ENCODE measurements around the gene MB. TPM values are rescaled to one million over a fixed set of nuclear protein-coding genes. Genes with fewer than 3 reads are reported as not detected.

The MB gene
- polyA plus RNA-seq, 1 donor from 2014 or later: 0.51 TPM

DNA sequence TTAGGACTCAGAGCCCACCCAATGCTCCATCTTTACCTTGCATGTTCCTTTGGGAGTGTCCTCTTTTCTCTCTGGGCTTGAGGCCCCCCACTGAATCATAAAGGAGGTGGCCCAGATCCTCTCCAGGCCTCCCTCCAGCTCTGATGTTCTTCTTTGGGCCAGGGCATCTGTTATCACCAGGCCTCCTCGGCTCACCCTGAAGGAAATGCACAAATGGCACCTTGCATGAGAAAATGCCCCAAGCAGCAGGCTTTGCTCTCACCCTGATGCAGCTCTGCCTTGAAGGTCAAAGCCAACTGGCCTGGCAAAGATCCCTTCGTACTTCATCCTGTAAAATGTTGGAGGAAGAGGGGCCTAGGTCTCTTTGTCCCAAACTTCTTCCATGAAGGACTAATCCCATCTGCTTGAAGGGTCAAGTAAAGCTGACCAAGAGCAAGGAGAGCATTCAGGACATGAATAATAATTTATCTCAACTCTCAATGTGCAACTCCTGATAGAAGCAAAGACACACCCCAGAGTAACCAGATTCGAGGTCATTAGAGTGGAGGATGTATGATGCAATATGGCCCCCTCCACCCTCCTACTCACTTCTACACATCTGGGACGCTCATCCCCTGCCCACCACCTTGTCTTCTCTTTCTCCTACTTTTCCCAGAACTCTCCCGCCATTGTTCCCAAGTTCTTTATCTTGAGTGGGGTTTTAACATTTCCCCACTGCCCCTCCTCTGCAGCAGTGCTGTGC, 40.6 kb upstream of the MB start:
- Histone ChIP-seq H3K27ac (ENCODE audit: low read length) (no peak overlapping the region), H3K9ac (ENCODE audit: low read length) (no peak overlapping the region), H3K4me2 (ENCODE audit: low read length) (no peak overlapping the region), H3K9me2 (ENCODE audit: insufficient read depth, low read length) (no peaks in the 10 kb centered on the region), H3K27me3 (ENCODE audit: insufficient read depth, low read depth, low read length) (no peaks in the 10 kb centered on the region), H3F3A (ENCODE audit: insufficient read depth, low read length, poor library complexity, severe bottlenecking) (no peaks in the 10 kb centered on the region), H2AFZ (ENCODE audit: low read depth, low read length) (no peak overlapping the region), H3K9me3 (ENCODE audit: low read length) (no peaks in the 10 kb centered on the region), H3K4me3 (ENCODE audit: low read length) (no peak overlapping the region), H3K36me3 (ENCODE audit: insufficient read depth, low read length) (no peaks in the 10 kb centered on the region), H4K20me1 (ENCODE audit: insufficient read depth) (no peaks in the 10 kb centered on the region), H3K79me2 (replicated peaks; ENCODE audit: insufficient read depth, low read length) (no peaks in the 10 kb centered on the region)
- TF ChIP-seq RAD21 (conservative IDR thresholded peaks at IDR 0.05) (no peak), EP300 (conservative IDR thresholded peaks at IDR 0.05; ENCODE audit: poor library complexity, severe bottlenecking) (no peak), MXI1 (conservative IDR thresholded peaks at IDR 0.05; ENCODE audit: poor library complexity, severe bottlenecking) (no peak), TAF1 (IDR thresholded peaks at IDR 0.05; ENCODE audit: low read depth) (no peak), SMC3 (conservative IDR thresholded peaks at IDR 0.05; ENCODE audit: poor library complexity) (no peak), EZH2 (IDR thresholded peaks at IDR 0.05; ENCODE audit: borderline replicate concordance, insufficient read depth, low read length, poor library complexity, severe bottlenecking) (no peak), POLR2AphosphoS5 (IDR thresholded peaks at IDR 0.05) (no peak)
- TF ChIP-seq, protein P1, sequence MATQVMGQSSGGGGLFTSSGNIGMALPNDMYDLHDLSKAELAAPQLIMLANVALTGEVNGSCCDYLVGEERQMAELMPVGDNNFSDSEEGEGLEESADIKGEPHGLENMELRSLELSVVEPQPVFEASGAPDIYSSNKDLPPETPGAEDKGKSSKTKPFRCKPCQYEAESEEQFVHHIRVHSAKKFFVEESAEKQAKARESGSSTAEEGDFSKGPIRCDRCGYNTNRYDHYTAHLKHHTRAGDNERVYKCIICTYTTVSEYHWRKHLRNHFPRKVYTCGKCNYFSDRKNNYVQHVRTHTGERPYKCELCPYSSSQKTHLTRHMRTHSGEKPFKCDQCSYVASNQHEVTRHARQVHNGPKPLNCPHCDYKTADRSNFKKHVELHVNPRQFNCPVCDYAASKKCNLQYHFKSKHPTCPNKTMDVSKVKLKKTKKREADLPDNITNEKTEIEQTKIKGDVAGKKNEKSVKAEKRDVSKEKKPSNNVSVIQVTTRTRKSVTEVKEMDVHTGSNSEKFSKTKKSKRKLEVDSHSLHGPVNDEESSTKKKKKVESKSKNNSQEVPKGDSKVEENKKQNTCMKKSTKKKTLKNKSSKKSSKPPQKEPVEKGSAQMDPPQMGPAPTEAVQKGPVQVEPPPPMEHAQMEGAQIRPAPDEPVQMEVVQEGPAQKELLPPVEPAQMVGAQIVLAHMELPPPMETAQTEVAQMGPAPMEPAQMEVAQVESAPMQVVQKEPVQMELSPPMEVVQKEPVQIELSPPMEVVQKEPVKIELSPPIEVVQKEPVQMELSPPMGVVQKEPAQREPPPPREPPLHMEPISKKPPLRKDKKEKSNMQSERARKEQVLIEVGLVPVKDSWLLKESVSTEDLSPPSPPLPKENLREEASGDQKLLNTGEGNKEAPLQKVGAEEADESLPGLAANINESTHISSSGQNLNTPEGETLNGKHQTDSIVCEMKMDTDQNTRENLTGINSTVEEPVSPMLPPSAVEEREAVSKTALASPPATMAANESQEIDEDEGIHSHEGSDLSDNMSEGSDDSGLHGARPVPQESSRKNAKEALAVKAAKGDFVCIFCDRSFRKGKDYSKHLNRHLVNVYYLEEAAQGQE (IDR thresholded peaks at IDR 0.05; ENCODE audit: borderline replicate concordance): no peak
- TF ChIP-seq, protein P2, sequence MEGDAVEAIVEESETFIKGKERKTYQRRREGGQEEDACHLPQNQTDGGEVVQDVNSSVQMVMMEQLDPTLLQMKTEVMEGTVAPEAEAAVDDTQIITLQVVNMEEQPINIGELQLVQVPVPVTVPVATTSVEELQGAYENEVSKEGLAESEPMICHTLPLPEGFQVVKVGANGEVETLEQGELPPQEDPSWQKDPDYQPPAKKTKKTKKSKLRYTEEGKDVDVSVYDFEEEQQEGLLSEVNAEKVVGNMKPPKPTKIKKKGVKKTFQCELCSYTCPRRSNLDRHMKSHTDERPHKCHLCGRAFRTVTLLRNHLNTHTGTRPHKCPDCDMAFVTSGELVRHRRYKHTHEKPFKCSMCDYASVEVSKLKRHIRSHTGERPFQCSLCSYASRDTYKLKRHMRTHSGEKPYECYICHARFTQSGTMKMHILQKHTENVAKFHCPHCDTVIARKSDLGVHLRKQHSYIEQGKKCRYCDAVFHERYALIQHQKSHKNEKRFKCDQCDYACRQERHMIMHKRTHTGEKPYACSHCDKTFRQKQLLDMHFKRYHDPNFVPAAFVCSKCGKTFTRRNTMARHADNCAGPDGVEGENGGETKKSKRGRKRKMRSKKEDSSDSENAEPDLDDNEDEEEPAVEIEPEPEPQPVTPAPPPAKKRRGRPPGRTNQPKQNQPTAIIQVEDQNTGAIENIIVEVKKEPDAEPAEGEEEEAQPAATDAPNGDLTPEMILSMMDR (IDR thresholded peaks at IDR 0.05; ENCODE audit: poor library complexity, severe bottlenecking): no peak

DNA sequence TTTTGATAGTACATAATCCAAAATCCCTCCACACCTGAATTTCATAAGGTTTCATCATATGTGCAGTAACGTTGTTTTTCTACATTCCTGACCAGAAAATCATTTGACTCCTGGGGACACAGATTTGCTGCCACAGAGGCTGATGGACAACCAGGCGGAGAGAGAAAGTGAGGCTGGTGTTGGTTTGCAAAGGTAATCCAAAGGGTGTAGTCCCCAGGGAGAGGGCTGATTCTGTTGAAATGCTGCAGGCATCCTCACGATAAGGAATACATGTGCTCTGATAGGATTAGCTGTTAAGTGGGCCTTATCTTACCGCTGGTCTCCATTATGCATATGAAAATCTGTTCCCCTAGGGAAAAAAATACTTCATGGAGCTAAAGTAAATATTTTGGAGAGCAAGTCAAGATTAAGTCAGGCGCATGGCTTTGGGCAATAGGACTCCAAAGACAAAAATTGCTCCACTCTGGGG, 39.2 kb upstream of the MB start:
- TF ChIP-seq POLR2AphosphoS5 (IDR thresholded peaks at IDR 0.05): no peak
- TF ChIP-seq EZH2 (IDR thresholded peaks at IDR 0.05; ENCODE audit: borderline replicate concordance, insufficient read depth, low read length, poor library complexity, severe bottlenecking): no peak
- TF ChIP-seq SMC3 (conservative IDR thresholded peaks at IDR 0.05; ENCODE audit: poor library complexity): no peak
- TF ChIP-seq MXI1 (conservative IDR thresholded peaks at IDR 0.05; ENCODE audit: poor library complexity, severe bottlenecking): no peak
- TF ChIP-seq EP300 (conservative IDR thresholded peaks at IDR 0.05; ENCODE audit: poor library complexity, severe bottlenecking): no peak
- TF ChIP-seq, protein P1 (IDR thresholded peaks at IDR 0.05; ENCODE audit: borderline replicate concordance): no peak
- no peak for TF ChIP-seq RAD21 (conservative IDR thresholded peaks at IDR 0.05)
- TF ChIP-seq TAF1 (IDR thresholded peaks at IDR 0.05; ENCODE audit: low read depth): no peak
- TF ChIP-seq, protein P2 (IDR thresholded peaks at IDR 0.05; ENCODE audit: poor library complexity, severe bottlenecking): no peak
- H4K20me1 ChIP-seq (ENCODE audit: insufficient read depth): no peaks in the 10 kb centered on the region
- no peak overlapping the region for H3K9ac ChIP-seq (ENCODE audit: low read length)
- H3K9me2 ChIP-seq (ENCODE audit: insufficient read depth, low read length): no peaks in the 10 kb centered on the region
- no peak overlapping the region for H3K27ac ChIP-seq (ENCODE audit: low read length)
- H3K36me3 ChIP-seq (ENCODE audit: insufficient read depth, low read length): no peaks in the 10 kb centered on the region
- no peaks in the 10 kb centered on the region for H3K79me2 ChIP-seq (replicated peaks; ENCODE audit: insufficient read depth, low read length)
- no peak overlapping the region for H3K4me3 ChIP-seq (ENCODE audit: low read length)
- H3K4me2 ChIP-seq (ENCODE audit: low read length): no peak overlapping the region
- H3F3A ChIP-seq (ENCODE audit: insufficient read depth, low read length, poor library complexity, severe bottlenecking): no peaks in the 10 kb centered on the region
- H3K9me3 ChIP-seq (ENCODE audit: low read length): no peaks in the 10 kb centered on the region
- no peaks in the 10 kb centered on the region for H3K27me3 ChIP-seq (ENCODE audit: insufficient read depth, low read depth, low read length)
- no peak overlapping the region for H2AFZ ChIP-seq (ENCODE audit: low read depth, low read length)

Measured in neural cell (in vitro differentiated cells).